Pancreas (tissue), 10 donors: ENCODE measurements around the gene SLC19A1. TPM values are rescaled to one million over a fixed set of nuclear protein-coding genes. Genes with fewer than 3 reads are reported as not detected.

Source experiments
- ATAC-seq, 4 donors: fragments of 200-7000 bp; cut with Tn5 transposase; one replicate each; pipeline versions ENCODE4 v1.8.0 to v1.9.1; 2020; ENCODE audit warnings: mild to moderate bottlenecking in 4 of 4, moderate library complexity in 4 of 4
- DNase-seq, 6 donors: peaks; one replicate each; pipeline ENCODE4 v3.0.0-alpha.2; 2020
- FAIRE-seq: peaks from 2 replicates; lab custom pipeline; 2012; peaks lifted over from hg19 to GRCh38; lab: Jason Lieb, UNC
- H3K27ac ChIP-seq, 4 donors: fragments of 200-600 bp; sonication (generic); 1 replicate in 3 of 4; 2 replicates in 1 of 4; pipeline versions ENCODE4 v1.5.0 to v1.8.0; 2020
- H3K27me3 ChIP-seq, 4 donors: fragments of 200-600 bp; one replicate each; pipeline ENCODE4 v1.8.0; 2021
- H3K36me3 ChIP-seq, 3 donors: fragments of 200-600 bp; sonication (generic) in 1 of 3; one replicate each; pipeline versions ENCODE4 v1.5.0 to v1.8.0; 2020 to 2021
- H3K4me1 ChIP-seq, 3 donors: fragments of 200-600 bp; one replicate each; pipeline ENCODE4 v1.8.0; 2021
- H3K4me3 ChIP-seq, 4 donors: fragments of 200-600 bp; sonication (generic) in 2 of 4; one replicate each; pipeline versions ENCODE4 v1.5.0 to v1.8.0; 2020 to 2021
- H3K9me3 ChIP-seq, 4 donors: fragments of 200-600 bp; one replicate each; pipeline ENCODE4 v1.8.0; 2021
- CTCF ChIP-seq, 4 donors: fragments of 200-600 bp; sonication (generic) in 3 of 4; IDR thresholded peaks; one replicate each; pipeline versions ENCODE4 v1.5.0 to v1.8.0; 2021; ENCODE audit warnings: antibody characterized with exemption in 4 of 4
- WGBS, 2 donors: extraction: QIAGEN DNeasy Blood & Tissue Kit; methylation state at CpG; one replicate each; pipeline ENCODE4 v1.1.7; 2013; 5-methylcytosine and 5-hydroxymethylcytosine counted together
- intact Hi-C, 3 donors: fragments of 100-400 bp; cut with DNase I; formaldehyde crosslinking; loops; one replicate each; pipeline versions ENCODE4 v1.11.1 to v1.14.2; 2022
- microRNA-seq, 2 donors: library from miRNA; unstranded; fragments of <30 nt; microRNA quantifications; one replicate each; pipeline versions ENCODE4 to v1.1.0, GENCODE V29; 2019 to 2020
- polyA plus RNA-seq, 2 donors: library from polyadenylated mRNA; stranded (reverse); fragments of 200-250 nt; gene quantifications; one replicate each; pipeline ENCODE4 v1.2.3, GENCODE V29; 2013
- total RNA-seq, 6 donors: library from RNA; stranded (reverse); fragmentation: NEBNext Ultra II Directional in 4 of 6; extraction: Animal tissue kit (Norgen Biotek cat#: 25700) in 4 of 6; gene quantifications; one replicate each; pipeline versions ENCODE4 v1.2.1 to v1.2.4, GENCODE V29; 2021 to 2023
- donor health status: healthy with polysubstance abuse.
- donor health status: DM: no; HTN: no; CAD: no; lungs with moderate emphysema.
- donor health status: DM: no; HTN: no; CAD: no.
- donor health status: control.
- donor health status: control.
- donor health status: Bipolar disorder and iron deficiency.
- donor health status: DM: yes; HTN: yes; CAD: no.
- donor health status: DM: no; HTN: no; CAD: no.
- donor health status: DM: no; HTN: no; CAD: no.
- donor health status: DM: yes; HTN: yes; CAD: no.

SLC19A1 gene
- total and polyA plus RNA-seq, 8 donors, result 4.4 to 11.2 (median 5.4) TPM

GRCh38 chr21:45449658-45450422, 92.4 kb downstream of the SLC19A1 start:
- ATAC-seq, result no peak
- intact Hi-C loops, result no loop called here

GRCh38 chr21:45448810-45449657, 93.2 kb downstream of the SLC19A1 start:
- no peak for TF ChIP-seq CTCF (IDR thresholded peaks at IDR 0.05)
- Histone ChIP-seq H3K4me3 (no peak overlapping the region), H3K27me3 (no peaks in the 10 kb centered on the region), H3K27ac (no peak overlapping the region), H3K36me3 (no peaks in the 10 kb centered on the region), H3K4me1 (no peaks in the 10 kb centered on the region), H3K9me3 (no peaks in the 10 kb centered on the region)
- WGBS, 2 donors, result 64 to 69% methylated on average over 25 to 28 of the region's 28 CpGs
- ATAC-seq (no peak), FAIRE-seq (no peak), DNase-seq (peak in 2 of 6 donors; percentile 17 to 63)
- intact Hi-C loops, result no loop called here

More at GRCh38 chr21:45449658-45450422, 92.4 kb downstream of the SLC19A1 start:
- no peaks in the 10 kb centered on the region for H3K36me3 ChIP-seq
- DNase-seq, result peak in 2 of 6 donors; percentile 9 to 52
- WGBS, 2 donors, result 60 to 77% methylated on average over 22 of the region's 22 CpGs
- no peak overlapping the region for H3K27ac ChIP-seq
- H3K27me3 ChIP-seq, result no peaks in the 10 kb centered on the region
- no peak for TF ChIP-seq CTCF (IDR thresholded peaks at IDR 0.05)
- H3K9me3 ChIP-seq, result no peaks in the 10 kb centered on the region
- FAIRE-seq, result no peak
- no peaks in the 10 kb centered on the region for H3K4me1 ChIP-seq
- no peak overlapping the region for H3K4me3 ChIP-seq

DNA sequence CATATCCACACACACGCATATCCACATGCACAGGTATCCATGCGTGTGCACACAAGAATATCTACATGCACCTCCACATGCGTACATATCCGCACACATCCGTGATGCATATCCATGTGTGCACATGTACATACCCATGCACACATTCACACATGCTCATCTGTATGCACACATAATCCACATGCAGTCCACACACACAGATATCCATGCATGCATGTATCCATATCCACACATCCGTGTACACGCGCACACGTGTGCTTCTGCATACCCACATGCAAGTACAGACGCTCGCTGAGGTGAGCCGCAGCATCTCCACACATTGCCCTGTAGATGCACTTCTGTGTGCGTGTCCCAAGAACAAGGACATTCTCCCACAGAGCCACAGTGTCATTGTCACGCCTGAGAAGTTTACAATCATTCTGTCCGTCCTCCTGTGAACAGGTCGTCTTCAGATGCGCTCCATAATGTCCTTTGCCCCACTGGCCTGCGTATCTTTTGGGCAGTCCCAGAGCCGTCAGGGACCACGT, 93.9 kb downstream of the SLC19A1 start:
- DNase-seq (no peak), ATAC-seq (no peak), FAIRE-seq (no peak)
- H3K27ac ChIP-seq, result no peak overlapping the region
- intact Hi-C loops, result no loop called here
- H3K4me1 ChIP-seq, result no peaks in the 10 kb centered on the region
- no peaks in the 10 kb centered on the region for H3K36me3 ChIP-seq
- H3K27me3 ChIP-seq, result no peaks in the 10 kb centered on the region
- H3K4me3 ChIP-seq, result no peak overlapping the region
- no peak for TF ChIP-seq CTCF (IDR thresholded peaks at IDR 0.05)
- no peaks in the 10 kb centered on the region for H3K9me3 ChIP-seq
- WGBS, 2 donors, result 71 to 78% methylated on average over 20 of the region's 20 CpGs

Small RNA genes lying within 50 kb of the gene (microRNA-seq; reads per million reads assigned to microRNA genes)
- 2.7 to 5.6 reads per million in 2 donors for gene MIR6815

Other genes with a start within 250 kb of the SLC19A1 start
- gene COL18A1, start 137.3 kb downstream of the SLC19A1 start, total RNA-seq, result 10 to 100 TPM; 38.7 to 93.0 (median 62.4) TPM
- 100 to 1,000 TPM; 285 to 301 TPM for gene COL18A1, start 137.3 kb downstream of the SLC19A1 start, polyA plus RNA-seq
- 1 to 10 TPM in 4 of 6 donors, under 1 TPM in 2; 0.83 to 2.7 (median 1.6) TPM for gene PCBP3, start 101.3 kb upstream of the SLC19A1 start, total RNA-seq
- gene PCBP3, start 101.3 kb upstream of the SLC19A1 start, polyA plus RNA-seq, result 1 to 10 TPM; 1.7 to 4.3 TPM